Measurements from ENCODE around the gene IFNA5.

IFNA5 gene

DNA sequence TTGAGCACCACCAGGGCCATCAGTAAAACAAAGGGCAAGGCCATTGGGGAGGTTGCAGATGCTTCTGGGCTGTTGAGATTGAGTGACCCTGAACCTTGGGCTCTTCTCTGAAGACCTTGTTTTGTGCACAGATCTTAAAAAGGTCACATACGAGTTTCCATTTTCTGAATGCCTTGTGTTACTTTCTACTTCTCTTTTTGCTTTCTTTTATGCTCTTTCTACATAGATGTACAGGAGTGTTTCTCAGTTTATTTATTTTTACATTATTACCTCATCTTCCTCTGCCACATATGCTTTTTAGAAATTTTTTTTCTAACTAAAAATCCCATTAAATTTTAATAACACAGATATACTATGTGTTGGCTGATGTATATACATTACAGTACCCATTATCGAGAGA is at the start of gene IFNA5:
TSS of gene IFNA5 (minus strand) at position 101 of the 400 bp plus-strand sequence. CDS start at position 44, 57 bp downstream.
- DNase-seq (ENCODE audit: low read depth in 3 of 3): no peak

- no peak for DNase-seq (ENCODE audit: low read depth in 3 of 3)
Measured at GRCh38 chr9:21350787-21351186, 45.7 kb upstream of the IFNA5 start, which contains the start of gene IFNA6. IFNA6 (minus strand) TSS chr9:21350887; CDS start chr9:21350887, 0 bp downstream.

DNA sequence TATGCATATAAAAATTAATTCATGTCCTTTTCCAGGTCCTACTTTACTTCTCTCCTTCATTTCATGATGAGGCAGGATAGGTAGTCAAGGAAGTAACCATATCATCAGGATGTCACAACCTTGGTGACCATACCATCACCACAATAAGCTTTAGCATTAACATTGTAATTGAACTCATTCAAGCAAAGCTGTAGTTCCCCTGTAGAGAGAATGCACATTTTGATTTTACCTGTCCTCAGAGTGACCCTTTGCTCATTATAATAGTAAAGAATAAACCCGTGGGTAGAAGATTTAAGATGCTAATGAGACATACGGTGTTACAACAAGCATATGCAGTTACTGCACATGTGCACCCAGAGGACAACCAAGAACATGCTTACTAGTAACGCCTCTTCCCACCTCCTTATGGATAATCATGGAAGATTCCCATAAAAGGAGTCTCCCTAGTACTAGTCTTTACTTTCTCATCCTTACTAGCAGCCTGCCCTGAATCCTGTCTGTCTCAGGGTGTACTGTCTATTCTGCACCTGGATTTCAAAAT is 43.4 kb upstream of the IFNA5 start:
- DNase-seq (ENCODE audit: low read depth in 3 of 3): no peak

DNA sequence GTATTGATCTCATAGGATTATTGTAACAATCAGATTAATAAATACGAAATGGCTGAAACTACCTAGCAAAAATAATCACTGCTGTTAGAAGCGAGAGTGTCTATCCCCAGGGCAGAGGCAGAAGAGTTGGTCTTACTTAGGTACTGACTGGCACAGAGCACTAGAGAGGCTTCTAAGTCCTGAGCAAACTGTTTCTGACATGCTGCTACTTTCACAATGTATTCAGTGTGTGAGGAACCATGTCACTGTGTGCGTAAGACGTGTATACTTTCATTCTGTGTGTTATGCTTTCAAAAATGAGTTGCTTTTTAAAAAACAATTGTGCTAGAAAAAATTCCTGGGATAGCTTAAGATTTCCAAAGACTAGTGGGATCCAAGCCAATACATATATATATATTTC is 35.6 kb upstream of the IFNA5 start:
- no peak for DNase-seq (ENCODE audit: low read depth in 3 of 3)

DNA sequence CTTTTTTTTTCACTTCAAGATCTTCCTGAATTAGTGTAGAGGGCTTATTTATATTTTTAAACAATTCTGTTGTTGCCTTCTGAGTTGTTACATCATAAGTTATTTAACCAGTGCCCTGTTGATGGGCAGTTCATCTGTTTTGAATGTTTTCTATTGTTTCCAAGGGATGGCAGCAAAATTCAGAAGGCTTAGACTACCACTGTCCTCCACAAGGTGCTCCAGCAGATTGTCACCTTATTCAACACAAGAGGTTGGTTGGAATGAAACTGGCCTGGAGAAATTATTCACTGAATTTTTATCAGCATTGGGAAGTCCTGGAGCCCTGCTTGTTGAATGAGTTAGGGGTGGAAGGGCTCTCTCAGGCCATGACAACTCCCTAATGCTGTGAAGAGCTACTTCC is 31.3 kb upstream of the IFNA5 start:
- DNase-seq (ENCODE audit: low read depth in 3 of 3): no peak

DNA sequence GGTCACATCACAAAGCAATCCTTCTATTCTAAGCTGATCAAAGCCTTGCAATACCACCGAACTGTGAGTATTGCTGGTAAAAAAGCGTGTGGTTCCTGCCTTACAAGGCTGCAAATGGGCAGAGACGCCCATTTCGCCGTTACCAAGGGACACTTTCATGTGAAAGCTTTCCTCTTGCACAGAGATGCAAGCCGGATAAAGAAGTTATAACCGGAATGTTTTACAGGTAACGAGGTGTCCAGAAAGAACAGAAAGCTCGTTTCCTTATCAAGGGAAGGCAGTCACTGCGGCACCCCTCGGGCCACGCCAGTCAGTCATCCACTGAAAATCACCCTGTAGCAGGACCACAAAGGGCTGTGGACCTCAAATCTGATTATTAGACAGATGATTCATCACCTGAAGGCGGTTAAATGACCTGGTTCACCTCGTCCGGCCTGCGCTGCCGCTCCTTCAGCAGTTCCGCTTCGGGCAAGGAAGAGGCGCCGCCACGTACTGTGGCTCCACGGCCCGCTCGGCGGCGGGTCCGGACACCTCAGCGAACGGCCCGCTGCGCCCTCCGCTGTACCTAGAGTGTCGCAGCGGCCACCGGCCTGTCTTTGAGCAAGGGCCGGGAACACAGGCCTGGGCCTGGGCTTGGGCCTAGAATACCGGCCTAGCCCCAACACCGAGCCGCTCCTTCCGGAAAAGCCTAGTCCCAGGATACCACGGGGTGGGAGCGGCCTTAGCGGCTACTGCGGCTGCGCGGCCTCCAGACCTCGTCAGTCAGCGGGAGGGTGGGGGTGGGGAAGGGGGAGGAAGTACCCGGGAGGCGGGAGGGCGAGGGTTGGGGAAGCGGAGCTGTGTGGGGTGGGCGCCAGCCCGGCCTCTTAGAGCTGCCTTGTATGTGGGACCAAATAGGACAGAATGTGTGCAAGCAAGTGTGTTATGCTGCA is 29.9 kb upstream of the IFNA5 start, which contains the start of gene KLHL9:
TSS of gene KLHL9 (minus strand) at position 704 of the 932 bp plus-strand sequence. CDS start at position 159, 545 bp downstream.
- DNase-seq (ENCODE audit: low read depth in 3 of 3): peak; percentile 72 to 87 (median 81)

GRCh38 chr9:21333226-21333625 is 28.1 kb upstream of the IFNA5 start:
- DNase-seq (ENCODE audit: low read depth in 3 of 3): no peak

DNA sequence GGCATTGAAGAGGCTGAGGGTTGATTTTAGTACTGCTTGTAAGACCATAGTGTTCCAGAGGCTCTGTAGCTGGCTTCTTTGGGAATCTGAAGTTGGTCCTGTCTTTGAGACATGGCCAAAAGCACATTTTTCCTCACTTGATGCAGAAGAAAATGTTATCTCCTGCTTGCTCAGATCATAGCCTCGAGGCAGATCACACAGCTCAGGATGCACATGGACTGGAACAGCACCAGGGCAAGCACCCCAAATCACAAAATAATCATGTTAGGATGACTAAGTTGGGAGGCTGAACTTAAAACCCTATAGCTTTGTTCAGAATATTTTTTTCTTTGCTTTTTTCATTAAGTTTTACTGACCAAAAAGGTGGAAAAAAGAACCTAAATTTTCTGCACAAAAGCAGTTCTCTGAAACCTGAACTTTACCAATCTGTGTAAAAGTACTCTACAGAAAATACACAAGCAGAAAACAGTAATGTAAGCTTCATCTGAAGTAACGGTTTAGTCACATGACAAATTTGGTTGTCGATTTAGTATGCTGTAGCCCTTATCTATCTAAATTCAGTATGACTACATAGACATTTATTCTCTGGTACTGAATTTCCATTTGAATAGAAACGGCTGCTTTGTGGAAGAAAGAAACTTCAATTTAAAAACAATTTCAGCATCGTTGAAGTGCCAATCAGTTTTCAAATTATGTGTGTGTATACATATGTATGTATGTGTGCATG is 26.7 kb upstream of the IFNA5 start:
- no peak for DNase-seq (ENCODE audit: low read depth in 3 of 3)

GRCh38 chr9:21326526-21327139 is 21.5 kb upstream of the IFNA5 start:
- DNase-seq (ENCODE audit: low read depth in 3 of 3): no peak

DNA sequence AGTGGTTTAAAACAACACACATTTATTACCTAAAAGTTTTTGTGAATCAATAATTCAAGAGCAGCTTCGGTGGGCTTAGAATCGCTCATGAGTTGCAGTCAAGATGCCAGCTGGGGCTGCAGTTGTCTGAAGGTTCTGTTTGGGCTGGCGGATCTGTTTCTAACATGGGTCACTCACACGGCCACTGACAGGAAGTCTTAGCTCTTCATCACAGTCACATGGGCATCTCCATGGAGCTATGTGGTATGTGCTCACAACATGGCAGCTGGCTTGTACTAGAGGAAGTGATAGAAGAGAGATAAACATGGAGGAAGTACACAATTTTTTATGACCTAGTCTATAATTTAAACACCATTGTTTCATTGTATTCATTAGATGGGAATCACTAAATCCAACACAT is 18.9 kb upstream of the IFNA5 start:
- DNase-seq (ENCODE audit: low read depth in 3 of 3): no peak

DNA sequence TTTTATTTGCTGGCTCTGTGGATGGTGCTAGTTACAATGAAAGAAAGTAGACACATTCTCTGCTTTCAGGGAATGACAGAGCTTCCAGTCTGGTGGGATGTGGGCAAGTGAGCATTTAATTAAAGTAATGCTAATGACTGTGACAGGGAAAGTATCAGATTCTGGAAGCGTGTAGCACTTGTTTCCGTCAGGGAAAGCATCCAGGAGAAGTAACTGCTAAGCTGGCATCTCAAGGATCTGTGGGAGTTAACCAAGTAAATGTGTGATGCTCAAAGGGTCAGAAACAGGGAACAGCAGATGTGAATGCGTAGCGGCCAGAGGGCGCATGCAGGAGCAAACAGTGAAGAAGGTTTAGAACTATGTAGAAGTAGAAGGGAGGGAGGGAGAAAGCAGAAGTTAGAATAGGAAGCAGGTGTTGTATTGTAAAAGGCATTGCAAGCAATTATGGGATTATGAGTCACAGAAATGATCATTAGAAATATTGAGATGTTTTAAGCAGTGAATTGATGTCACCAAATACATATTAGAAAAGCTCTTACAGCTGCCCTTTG is 17.9 kb upstream of the IFNA5 start:
- no peak for DNase-seq (ENCODE audit: low read depth in 3 of 3)

GRCh38 chr9:21320465-21320864 is 15.4 kb upstream of the IFNA5 start:
- DNase-seq (ENCODE audit: low read depth in 3 of 3): no peak

GRCh38 chr9:21317956-21318923 is 13.1 kb upstream of the IFNA5 start:
- DNase-seq (ENCODE audit: low read depth in 3 of 3): peak in 1 of 3 experiments; percentile 13

DNA sequence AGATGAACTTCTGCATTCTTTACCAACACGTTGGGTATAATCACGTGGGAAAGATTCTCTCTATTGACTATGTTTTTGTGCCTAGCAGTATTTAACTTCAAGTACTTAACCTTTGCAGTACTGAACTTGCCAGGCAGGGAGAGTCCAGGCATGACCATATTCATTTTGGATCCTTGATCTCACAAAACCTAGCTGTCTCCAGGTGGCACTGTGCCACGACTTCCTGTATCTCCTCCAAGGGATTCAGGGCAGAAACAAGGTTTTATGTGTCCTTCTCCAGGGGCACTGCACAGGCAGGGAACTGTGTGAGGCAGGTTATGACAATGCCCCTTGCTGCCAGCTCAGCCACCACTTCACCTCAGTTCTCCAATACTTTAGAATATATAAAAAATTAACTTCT is 11.7 kb upstream of the IFNA5 start:
- no peak for DNase-seq (ENCODE audit: low read depth in 3 of 3)

- DNase-seq (ENCODE audit: low read depth in 3 of 3): no peak
Measured at GRCh38 chr9:21316032-21316842, 11.1 kb upstream of the IFNA5 start.

GRCh38 chr9:21314152-21314551 is 9.0 kb upstream of the IFNA5 start:
- no peak for DNase-seq (ENCODE audit: low read depth in 3 of 3)

DNA sequence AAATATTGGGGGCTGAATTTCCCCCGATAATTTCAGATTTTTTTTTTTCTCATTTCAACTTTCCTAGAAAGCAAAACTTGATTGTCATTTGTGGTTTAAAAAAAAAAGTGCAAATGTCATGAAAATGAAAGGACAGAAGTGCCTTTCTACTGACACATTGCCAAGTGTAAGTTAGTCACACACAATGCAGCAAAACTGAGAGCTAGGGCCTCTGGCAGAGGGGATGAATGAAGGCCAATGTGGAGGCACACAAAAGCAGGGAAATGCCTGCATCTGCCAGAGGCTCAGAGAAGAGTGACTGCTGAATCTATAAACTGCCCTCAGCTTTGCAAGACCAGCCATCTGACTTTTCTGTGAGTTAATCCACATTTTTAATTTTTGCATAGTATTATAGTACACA is 6.8 kb upstream of the IFNA5 start:
- no peak for DNase-seq (ENCODE audit: low read depth in 3 of 3)

DNA sequence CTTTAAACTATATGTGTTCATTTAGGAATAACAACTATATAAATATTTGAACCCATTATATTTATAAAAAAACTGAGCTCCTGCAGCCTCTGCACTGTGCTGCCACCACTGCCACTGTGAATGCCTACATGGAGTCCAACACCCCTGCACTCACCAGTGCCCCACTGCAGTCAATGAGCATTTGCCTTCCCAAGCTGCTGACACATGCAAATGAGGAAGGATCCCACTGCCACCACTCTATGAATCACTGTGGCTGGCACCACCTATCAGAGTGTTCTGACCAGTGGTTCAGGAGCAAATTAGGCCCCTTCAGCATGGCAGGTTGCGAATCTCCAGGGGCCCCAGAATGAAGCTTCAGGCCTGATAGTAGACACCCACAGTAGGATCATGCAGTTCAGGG is 9.1 kb downstream of the IFNA5 start:
- no peak for DNase-seq (ENCODE audit: low read depth in 3 of 3)

DNA sequence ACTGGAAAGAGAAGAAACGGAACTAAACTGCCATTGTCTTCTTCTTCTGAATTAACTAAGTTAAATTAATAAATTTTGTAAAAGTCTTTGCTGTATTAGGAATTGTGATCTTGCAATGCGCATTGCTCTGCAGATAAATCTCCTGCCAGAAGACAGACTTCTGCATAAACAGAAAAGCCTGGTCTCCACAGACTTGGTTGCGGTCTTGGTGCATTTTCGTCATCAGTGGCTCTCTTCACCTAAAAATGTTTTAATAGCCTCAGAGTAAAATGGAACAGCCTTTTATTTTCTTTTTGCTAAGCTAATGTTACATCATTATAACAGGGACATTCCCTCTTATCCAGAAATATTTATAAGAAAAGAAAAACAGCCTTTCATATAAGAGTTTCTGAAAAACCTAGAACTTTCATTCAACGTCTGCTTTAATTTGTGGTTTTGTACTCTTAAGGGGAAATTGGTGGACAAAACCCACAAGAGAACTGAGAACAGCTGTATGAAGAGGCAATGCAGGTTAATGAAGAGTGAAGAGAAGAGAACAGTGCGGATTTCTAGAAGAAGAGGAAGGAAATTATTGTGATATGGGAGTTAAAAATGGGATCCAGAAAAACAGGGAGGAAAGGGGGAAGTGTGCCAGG is 10.1 kb downstream of the IFNA5 start:
- DNase-seq (ENCODE audit: low read depth in 3 of 3): no peak
